ENCODE measurements around the gene UROD.

The UROD gene

GRCh38 chr1:45004281-45004920 lies 7.7 kb upstream of the UROD start:
- TF ChIP-seq CTCF (IDR thresholded peaks at IDR 0.05), result no peak

GRCh38 chr1:45005761-45006160 lies 6.3 kb upstream of the UROD start:
- TF ChIP-seq CTCF (IDR thresholded peaks at IDR 0.05), result no peak

GRCh38 chr1:45007311-45007710 lies 4.7 kb upstream of the UROD start:
- TF ChIP-seq CTCF (IDR thresholded peaks at IDR 0.05), result no peak

GRCh38 chr1:45008076-45008475 lies 4.0 kb upstream of the UROD start:
- TF ChIP-seq CTCF (IDR thresholded peaks at IDR 0.05), result no peak

- no peak for TF ChIP-seq CTCF (IDR thresholded peaks at IDR 0.05)
Measured at GRCh38 chr1:45008516-45008915, 3.5 kb upstream of the UROD start.

GRCh38 chr1:45009296-45009865 lies 2.7 kb upstream of the UROD start:
- no peak for TF ChIP-seq CTCF (IDR thresholded peaks at IDR 0.05)

- no peak for TF ChIP-seq CTCF (IDR thresholded peaks at IDR 0.05)
Measured at GRCh38 chr1:45009956-45010854, 1.8 kb upstream of the UROD start.
